Amniotic stem cell (primary cell): Measurements from ENCODE around the gene PLEKHG1.

Source experiments
- DNase-seq: peaks from one replicate; lab custom pipeline; 2025; lab: John Stamatoyannopoulos, UW

The PLEKHG1 gene

DNA sequence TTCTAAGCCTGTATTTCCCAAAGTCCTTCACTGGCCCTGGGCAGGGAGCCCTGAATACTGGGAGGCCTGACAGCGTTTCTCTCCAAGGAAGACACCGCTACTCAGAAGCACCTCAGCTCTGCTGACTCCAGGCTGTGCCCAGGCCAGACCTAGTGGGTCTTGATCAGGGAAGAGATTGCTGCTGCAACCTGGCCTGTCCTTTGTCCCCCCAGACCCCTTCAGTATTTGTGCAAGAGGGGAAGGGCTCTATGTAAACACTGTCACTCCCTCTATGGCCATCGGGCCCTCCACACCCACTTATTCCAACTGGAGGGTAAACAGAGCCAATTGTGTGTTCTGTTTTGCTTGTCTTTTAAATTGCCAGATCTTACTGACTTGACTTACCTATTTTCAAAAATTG lies 20.6 kb downstream of the PLEKHG1 start:
- no peak for DNase-seq

DNA sequence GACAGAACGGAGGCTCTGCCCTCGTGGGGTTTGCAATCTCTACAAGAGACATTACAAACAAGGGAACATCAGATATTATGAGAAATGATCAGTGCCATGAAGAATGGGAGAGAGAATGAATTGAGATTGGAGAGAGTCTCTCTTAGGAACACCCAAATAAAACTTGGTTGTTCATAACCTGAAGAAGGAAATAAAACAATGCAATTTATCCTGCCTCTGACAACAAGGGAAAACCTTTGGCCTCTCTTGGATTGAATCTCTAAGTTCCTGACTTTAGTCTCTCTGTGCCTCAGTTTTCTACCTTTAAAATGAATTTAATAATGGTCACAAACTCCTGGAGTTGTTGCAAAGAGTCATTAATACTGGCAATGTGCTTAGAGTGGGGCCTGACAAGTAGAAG lies 21.1 kb downstream of the PLEKHG1 start:
- DNase-seq: no peak

DNA sequence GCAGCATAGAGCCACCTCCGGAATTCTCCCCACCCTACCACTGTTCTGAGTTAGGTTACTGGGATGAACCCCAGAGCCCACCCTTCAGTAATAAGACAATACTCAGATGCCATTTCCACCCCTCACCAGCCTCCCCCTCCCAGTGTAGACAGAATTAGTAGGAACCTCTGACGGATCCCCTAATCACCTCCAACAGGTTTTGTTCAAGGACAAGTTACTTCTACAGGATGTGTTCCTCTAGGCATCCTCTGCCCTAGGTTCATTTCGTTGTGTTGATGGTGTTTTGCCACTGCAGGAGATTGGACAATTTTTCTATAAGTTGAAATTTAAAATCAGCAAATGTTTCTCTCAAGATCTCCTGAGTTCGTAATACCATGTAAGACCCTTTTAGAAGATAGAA lies 22.8 kb downstream of the PLEKHG1 start:
- no peak for DNase-seq

DNA sequence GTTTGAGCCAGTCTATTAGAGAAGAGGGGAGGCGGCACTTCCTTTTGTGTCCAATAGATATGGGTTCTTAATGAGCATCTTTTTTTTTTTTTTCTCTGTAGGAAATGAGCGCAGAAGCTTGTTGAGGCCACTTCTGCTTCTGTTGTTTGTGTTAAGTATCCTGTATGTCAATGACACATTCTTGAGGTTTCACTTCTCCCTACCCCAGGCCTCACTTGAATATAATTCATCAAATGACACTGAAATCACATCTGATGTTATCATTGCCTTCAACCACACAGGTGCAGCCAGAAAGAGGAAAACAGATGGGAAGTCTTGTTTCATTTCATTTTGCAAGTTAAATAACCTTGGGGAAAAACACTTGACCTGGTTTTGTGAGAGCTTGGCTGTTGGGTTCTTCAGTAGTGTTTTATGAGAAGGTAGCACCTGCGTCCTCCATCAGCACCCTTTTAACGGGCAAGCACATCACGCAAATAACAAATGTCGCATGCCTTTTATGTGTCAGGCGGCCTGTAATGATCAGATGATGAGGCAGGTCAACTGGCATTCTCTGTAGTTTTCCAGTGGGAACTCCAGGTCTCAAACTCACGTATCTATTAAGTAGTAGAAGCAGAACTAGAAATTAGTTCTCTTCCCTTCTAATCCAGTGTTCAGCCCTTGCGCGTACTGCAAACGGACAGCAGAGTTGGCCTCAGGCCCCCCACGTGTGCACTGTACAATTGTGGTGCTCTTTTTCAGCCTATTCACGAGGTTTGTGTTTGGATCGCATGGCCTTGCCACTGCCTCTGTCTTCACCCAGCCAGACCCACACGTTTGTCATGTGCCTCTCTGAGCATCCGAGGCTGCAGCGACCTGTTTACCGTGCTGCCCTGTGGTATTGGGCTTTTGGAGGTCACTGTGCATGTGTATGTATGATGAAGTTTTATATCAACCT lies 23.5 kb downstream of the PLEKHG1 start:
- no peak for DNase-seq

DNA sequence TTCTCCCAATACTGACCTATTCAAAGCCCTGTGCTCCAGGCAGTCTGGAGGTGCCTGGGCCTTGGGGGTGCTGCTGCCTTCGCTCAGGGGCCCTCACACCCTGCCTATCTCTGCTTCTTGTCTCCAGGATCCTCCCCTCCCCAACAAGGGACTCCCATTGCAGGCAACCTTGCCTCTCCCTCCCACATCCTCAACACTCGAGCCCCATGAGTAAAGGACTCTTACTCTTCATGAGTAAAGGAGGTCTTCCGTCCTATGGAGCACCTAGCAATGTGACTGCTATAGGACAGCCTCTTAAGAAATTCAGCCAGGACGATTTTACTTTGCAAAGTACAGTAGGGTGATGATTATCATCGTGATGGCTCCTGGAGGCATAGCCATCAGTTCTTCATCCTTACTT lies 24.5 kb downstream of the PLEKHG1 start:
- no peak for DNase-seq

DNA sequence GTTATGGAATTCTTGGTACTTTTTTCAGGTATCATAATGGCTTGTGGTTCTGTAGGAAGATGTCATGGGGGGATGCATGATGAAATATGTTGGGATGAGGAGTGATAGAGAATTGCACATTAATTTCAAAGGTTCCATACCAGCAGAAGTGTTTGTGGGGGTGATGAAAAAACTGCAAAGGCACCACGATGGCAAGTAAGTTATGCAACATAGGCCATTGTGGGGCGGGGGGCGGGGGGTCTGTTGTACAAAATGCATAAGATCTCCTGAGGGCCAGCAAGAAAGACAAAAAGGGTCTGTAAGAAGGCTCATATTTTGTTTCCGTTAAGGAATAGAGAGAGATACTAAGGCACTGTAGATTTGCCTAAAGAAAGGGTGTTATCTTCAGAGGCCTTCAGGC lies 26.2 kb downstream of the PLEKHG1 start:
- no peak for DNase-seq

DNA sequence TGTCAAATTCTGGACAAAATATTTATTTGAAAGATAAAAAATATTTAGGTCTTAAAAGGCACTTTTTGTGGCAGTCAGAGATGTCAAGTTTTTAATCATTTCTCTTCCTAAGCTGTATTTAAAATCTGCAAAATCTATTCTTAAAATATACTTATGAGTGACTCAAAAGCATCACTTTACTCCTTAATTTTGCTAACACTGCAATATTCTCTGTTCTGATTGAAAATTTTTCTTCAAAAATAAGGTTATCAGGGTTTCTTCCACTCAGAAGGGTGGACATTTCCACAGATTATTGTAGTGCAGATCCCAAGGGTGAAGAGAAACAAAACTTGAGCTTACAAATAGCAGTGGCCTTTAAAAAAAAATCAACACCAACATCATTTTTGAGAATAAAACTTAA lies 27.5 kb downstream of the PLEKHG1 start:
- DNase-seq: no peak

DNA sequence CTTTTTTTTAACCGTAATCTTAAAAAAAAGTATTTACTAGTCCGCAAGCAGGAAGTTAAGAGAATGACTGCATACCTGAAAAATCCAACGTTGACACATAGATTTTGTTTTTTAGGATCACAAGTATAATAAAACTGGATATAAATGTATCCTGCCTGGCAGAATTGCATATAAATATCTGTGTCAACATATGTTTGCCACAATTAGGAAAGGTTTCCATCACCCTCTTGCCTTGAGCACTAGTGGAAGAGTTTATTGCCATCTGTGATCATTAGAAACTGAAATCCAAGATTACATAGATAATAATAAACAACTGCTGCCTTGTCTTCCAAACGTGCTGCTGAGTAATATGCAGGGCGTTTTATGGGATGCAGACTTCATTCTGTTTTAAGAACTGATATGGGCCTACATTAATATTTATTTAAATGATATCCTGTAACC lies 27.9 kb downstream of the PLEKHG1 start:
- no peak for DNase-seq

DNA sequence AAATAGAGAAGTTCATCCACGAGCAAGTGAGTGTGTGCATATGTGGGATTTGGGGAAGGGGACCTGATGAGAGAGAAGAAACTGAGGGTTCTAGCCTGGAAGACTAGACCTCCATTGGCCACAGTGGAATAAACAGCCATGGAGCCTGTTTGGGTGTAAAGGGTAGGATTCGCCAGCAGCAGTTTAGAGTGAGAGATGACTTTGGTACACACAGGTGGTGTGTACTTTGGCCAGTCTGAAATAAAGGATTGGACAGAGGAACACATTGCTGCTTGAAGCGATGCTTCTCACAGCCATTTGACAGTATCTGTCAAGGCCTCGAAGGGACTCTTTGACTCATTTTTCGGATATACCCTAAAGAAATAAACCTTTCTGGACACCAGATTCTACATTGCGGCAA lies 29.2 kb downstream of the PLEKHG1 start:
- DNase-seq: no peak

DNA sequence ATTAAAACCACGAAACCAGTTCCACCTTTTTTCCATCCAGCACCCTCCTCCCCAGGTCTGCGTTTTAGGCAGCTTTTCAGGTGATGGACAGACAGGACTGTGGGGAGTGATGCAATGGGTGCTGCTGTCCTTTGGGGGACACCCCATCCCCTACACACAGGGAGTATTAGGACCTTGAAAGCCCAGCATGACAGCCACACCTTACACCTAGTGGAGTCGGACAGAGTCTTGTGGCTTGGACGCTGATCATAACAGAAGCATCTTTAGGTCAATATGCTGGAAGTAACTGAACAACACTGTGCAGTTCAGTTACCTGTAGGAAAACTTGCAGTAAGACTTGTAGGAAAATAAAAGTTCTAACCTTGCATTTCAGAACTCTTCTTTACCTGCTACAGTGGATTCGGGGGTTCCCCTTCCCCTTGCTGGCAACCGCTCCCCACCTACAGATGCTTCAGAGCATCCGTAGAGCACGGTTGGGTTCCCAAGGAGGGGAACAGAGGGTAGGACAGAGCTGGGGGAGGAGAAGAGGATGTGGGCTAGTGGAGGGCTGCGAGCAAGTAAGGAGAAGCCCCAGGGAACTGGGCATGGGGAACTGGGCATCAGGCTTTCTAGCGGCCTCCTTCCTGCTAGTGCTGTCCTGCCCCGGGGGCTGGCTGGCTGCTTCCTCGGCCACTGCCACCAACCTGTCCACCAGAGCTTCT lies 31.7 kb downstream of the PLEKHG1 start:
- no peak for DNase-seq

DNA sequence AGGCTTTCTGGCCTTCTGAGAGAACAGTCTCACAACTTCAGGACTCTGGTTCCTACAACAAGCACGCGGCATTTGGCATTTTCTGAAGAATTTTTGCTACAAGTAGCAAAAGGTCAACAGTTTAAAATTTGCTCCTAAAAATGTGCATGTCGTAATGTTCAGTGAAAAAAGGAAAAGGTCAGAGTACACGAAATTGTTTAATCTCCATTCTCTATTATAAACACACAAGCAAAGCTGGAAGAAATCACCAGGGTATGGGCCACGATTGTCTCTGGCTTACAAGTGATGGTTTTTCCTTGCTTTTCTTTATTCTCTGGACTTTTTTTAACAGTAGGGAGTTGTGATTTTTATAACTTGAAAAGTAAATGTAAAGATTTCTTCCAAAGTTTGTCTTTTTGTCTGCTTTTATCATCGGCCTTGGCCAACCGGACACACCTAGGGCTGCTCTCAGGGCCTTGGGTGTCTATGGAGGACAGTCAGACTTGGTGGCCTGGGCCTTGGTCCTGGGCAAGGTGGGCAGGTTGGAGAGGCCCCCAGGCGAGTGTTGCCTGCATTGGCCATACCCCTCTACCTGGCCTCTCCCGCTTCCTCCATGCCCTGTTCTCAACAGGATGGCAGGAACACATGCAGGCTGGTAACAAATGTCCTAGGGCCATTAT lies 32.4 kb downstream of the PLEKHG1 start:
- no peak for DNase-seq

DNA sequence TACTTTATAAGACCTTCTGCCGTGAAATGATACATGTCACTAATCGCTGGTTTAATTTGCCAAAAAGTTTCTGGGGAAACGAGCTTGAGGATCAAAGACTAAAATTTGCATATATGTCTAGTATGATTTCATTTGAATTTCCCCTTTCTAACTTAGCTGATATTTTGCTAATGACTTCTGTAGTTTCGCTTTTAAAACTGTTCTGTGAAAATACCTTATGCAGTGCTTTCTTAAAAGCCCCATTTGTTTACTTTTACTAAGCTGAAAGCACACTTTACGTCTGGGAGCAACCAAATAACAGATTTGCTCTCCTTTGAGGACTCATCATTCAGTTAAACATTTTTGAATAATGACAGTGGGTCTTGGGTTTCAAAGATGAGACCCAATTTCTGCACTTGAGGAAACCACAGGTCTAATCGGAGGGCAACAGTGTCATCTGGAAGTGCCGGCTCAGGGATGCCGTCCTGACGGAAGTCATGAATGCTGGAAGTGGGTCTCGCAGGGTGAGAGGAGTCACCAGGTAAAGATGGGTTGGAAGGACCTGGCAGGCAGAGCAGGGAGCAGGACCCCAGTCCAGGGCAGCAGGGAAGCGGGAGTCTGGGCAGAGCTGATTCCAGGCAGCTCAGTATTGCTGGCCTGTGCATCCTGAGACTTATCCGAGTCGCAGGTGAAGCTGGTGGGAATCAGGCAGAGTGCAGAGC lies 33.2 kb downstream of the PLEKHG1 start:
- no peak for DNase-seq

DNA sequence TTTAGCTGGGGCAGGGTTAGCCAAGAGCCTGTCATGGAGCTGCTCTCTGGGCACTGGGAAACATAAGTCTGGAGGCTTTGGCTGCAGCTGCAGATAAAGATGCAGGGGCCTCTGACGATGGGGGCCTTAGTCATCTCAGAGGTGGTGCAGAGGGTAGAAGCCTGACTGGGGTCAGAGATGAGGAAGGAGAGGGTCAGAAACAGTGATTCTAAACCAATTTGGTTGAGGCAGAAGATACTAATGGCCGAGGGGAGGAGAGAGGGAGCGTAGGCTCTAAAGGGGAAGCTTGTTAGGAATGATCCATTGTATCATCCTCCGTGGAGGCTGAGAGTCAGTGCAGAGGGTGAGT lies 33.8 kb downstream of the PLEKHG1 start:
- no peak for DNase-seq

DNA sequence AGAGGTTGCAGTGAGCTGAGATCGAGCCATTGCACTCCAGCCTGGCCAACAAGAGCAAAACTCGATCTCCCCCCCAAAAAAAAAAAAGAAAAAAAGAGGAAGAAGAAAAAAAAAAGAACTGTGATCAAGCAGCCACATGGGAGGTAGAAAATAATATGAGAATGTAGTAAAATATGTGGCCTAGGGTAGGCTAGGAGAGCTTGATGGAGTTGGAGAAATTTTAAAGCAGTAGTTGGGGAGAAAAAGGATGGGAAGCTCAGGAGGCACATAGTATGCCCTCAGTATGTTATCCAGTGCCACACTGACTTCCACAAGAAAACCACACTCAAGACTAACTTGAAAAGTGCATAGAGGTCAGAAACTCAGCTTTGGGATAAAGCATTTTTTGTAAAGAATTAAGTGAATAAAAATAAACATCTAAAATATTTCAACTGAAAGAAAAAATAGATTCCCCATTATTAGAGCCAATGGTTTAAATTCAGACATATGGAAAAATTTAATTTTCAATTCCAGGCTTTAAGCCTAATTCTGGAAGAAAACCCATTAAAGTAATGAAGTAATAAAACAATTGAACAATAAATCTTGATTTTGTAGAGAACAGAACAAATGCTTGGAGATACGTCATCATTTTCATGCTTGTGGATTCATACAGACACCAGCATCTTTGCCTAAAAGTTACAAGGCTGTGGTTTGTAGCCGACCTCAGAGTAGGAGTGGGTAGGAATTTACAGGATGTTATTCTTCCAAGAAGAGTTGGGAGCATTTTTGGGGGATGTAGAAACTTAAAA lies 34.7 kb downstream of the PLEKHG1 start:
- no peak for DNase-seq

DNA sequence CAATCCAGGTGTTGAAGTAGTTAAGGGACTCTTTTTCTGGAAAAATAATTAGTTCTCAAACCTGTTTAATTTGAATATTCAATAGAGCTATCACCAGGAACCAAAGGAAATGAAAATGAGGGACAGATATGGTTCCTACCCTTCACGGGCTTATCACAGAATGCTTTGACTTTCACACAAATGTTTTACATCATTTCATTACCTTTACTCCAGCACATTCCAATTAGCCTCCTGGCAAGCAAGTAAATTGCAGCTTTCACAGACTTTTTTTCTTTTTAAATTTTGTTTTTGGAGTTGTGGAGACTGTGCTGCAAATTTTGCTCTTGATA lies 35.2 kb downstream of the PLEKHG1 start:
- no peak for DNase-seq

DNA sequence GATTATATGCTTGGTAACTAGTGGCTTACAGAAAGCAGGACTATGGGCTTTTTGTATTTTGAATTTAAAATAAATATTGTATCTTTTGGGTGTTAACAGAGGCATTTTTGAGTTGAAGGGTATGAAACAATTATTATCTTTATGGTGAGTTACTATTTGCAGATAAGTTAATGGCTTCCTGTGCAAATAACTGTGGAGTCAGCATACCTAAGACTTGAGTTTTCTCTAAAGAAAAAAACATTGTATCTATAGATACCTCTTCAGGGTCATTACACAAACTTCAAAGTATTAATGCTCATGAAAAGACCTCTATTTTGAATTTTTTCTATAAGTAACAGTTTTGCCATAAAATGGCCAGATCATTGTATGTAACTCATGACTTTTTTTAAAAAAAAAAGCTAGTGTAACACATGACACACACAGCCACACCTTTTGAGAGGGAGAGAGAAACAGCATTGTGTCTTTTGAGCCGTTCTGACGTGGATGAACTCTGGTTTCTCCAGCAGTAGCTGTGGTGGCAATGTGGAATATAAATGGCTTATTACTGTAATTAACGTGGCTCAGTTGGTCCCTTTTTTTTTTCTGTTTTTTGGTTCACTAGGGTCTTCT lies 36.3 kb downstream of the PLEKHG1 start:
- DNase-seq: no peak

DNA sequence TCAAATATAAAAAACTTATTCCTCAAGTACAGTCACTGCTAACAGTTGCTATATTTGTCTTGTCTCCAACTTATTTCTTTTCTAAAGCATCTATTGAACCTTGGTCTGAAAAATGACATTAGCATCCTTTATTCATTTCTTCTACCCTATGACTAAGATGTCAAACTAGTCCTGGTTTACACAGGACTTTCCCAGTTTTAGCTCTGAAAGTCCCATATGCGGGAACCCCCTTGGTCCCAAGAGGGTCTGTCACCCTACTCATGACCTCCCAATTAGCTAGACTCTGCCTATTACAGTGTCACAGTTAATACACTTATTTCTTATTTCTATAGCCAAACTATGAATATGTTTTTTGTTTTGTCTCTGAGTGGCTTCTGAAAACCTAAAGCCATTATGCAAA lies 37.1 kb downstream of the PLEKHG1 start:
- DNase-seq: no peak

DNA sequence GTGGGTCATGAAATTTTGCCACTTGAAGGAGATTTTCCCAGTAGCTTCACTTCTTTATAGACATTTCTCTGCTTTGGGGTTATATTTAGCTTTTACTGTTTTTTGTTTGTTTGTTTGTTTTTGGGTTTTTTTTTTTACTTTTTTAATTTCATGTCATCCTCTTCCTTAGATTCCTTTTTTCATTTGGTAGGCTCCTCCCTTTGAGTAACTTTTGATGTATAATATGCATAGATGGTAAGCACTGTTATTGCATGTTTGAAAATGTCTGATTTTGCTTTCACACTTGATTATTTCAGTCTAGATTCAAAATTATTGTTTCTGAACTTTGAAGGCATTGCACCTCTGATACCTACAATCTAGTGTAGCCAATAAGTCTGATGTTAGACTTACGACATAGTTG lies 37.6 kb downstream of the PLEKHG1 start:
- DNase-seq: no peak

DNA sequence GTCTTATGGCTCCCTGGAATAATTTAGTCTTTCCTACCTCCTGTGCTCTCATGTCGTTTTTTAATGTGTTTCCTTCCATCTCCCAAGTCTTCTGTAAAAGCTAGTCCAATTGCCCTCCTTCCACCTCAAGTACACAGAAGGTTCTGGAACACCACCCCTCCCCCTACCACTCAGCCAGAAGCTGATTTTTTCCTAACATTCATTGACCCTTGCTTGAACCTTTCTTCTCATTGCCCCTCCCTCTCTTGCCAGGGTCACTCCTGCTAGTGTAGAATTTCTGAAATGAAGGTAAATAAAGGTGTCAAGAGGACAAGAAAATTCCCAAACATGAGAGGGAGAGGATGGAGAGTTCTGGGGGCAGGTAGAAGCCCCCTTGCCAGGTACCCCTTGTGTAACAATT lies 38.6 kb downstream of the PLEKHG1 start:
- no peak for DNase-seq

DNA sequence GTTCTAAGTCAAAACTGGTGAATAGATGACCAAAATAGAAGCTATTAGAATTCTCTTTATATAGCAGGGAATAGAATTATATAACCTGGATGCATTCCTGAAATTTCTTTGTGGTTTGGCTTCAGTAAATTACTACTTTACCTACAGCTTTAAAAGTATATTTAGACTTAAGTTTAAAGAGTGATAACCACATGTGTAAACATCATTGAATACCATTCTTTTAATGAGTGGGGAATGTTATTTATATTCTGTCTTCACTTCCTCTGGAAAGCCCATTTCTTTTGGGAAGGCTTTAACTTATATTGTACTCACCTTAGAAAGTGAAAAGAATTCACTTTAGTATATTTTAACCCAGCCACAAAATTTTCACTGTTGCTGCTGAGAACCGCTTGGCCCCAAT lies 39.1 kb downstream of the PLEKHG1 start:
- DNase-seq: no peak

DNA sequence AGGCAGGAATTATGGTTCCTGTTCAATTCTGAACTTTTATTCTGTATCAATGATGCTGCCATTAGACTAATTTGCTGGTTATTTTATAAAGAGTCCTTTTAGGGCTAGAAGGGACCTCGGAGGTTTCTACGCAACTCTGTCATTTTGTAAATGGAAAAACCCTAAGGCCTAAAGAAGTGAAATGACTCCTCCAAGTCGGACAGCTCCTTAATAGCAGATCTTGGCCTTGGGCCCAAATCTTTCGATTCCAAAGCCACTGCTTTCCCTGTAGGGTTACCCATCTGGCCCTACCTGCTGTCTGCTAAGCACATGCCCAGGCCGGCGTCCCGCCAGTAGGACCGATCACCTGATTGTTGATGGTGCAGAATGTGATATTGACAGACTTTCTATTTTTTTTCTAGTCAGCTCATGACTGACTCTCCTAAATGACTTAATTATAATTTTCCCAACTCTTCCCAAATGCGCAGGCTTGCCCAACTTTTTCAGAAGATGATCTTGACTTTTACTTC lies 40.2 kb downstream of the PLEKHG1 start:
- DNase-seq: no peak
